Measurements from ENCODE around the gene TM9SF1. TPM values are rescaled to one million over a fixed set of nuclear protein-coding genes. Genes with fewer than 3 reads are reported as not detected.
A peak's percentile ranks its signal among the peaks of the same experiment; 100 is the strongest.

TM9SF1 gene
- polyA plus RNA-seq, 10 donors: 11.2 to 25.1 (median 17.6) TPM

DNA sequence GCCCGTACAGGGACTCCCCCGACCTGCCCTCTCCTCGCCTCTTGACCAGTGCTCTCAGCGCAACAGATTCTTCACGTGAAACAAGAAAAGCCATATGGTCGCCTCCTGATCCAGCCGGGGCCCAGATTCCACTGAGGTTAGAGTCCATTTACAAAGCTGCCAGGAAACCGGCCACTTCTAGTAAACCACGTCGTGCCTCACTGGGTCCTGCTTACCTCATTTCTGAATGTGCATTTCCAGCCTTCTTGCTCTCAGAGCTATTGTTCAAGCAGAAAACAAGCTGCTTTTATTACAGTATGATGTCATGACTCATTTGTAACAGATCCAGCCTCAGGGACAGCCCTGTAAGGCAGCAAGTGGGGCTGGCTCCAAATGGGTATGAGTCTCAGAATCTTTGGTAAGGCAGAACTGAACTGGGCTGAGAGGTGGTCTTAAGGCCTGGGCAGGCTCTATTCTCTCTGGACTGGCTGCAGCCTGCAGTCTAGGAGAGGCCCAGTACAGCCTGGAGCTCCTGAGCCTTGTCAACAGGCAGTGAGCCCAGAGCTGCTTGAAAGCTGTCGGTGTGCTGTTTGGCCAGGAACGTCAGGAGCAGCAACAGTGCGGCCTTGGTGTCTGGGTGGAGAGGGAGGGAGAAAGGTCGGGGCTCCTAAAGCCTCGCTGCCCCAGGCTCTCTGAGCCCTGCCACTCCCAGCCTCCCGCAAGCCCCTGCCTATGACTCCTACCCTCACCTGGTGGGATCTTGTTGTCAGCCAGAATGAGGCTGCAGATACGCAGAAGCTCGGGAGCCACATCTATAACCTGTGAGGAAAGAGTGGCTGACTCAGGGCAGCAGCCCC, 15.1 kb downstream of the TM9SF1 start:
- DNase-seq: peak in 1 of 3 donors; percentile 65

DNA sequence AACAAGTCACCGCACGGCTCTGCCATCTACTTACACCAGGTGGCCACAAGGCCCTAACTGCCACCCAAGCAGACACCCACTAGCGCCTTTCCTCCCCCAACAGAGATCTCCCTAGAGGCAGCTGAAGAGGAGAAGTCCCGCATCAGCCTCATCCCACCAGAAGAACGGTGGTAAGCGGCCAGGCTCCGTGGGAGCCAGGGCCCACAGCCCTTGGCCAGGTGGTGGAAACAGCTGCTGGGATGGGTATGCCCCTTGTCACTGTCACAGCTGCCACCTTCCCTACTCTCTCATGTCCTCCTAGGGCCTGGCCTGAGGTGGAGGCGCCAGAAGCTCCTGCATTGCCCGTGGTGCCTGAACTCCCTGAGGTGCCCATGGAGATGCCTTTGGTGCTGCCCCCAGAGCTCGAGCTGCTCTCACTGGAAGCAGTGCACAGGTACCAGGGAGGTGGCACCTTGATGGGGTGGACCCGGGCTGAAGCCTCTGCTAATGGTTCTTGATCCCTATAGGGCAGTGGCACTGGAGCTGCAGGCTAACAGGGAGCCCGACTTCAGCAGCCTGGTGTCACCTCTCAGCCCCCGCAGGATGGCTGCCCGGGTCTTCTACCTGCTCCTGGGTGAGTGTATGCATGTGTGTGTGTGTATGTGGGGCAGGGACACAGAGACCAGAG, 15.8 kb downstream of the TM9SF1 start:
- DNase-seq: no peak

DNA sequence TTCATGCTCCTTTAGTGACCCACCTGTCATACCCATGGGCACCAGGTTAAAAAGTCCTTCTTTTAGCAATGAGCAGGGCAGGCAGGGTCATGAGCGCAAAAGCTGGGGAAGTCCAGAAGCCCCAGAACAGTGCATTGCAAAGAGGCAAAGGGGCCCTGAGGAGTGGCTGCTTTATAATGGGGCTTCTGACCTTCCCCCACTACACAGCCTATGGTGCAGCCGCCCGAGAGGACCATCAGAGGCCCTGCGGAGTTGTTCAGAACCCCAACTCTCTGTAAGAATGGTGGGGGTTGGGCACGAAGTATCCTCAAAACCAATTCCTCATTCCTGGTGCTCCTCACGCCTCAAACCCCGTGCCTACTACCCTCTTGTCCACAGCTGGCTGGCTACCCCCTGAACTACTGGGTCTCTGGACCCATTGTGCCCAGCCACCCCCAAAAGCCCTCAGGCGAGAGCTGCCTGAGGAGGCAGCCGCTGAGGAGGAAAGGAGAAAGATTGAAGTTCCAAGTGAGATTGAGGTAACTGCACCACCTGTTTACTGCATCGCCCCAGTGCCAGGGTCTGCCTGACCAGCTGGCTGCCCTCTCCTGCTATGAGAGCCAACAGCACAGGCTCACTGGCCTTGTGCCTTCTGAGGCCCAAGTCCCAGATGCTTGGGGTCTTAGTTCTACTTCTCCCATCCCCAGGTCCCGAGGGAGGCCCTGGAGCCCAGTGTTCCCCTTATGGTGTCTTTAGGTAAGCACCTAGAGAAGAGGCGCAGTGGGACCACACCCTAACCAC, 16.7 kb downstream of the TM9SF1 start:
- no peak for DNase-seq

GRCh38 chr14:24177891-24178290, 17.4 kb downstream of the TM9SF1 start:
- DNase-seq: no peak

DNA sequence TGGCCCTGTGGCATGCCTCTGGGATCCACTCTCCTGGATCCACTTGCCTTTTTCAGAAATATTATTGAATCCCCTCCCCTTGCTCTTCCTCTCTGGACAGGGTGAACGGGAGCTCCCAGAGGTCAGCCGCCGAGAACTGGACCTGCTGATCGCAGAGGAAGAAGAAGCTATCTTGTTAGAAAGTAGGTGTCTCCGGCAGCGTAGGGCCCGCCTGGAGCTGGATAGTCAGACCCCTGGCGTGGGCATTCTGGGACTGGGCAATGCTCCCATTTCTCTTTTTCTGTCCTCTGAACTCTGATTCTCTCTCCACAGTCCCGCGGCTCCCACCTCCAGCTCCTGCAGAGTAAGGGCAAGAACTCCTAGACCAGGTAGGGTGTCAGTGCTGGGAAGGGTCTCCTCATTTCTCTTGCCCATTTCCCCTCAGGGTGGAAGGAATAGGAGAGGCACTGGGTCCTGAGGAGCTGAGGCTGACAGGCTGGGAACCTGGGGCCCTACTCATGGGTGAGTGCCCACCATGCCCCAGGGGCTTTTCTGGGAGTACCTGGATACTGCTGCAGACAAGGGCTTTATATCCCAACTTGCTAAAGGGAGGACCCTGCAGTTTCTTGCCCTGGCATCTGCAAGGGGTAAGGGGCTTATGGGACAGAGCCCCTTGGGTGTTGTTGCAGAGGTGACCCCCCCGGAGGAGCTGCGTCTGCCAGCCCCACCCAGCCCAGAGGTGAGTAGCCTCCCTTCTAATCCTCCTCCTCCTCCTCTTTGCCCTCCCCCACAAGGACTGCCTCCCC, 18.0 kb downstream of the TM9SF1 start:
- no peak for DNase-seq

- DNase-seq: no peak
These were observed 18.6 kb downstream of the TM9SF1 start for GRCh38 chr14:24176599-24176998.

- no peak for DNase-seq
These were observed 22.4 kb downstream of the TM9SF1 start for GRCh38 chr14:24172871-24173281.

GRCh38 chr14:24172261-24172860, 22.9 kb downstream of the TM9SF1 start:
- DNase-seq: no peak

DNA sequence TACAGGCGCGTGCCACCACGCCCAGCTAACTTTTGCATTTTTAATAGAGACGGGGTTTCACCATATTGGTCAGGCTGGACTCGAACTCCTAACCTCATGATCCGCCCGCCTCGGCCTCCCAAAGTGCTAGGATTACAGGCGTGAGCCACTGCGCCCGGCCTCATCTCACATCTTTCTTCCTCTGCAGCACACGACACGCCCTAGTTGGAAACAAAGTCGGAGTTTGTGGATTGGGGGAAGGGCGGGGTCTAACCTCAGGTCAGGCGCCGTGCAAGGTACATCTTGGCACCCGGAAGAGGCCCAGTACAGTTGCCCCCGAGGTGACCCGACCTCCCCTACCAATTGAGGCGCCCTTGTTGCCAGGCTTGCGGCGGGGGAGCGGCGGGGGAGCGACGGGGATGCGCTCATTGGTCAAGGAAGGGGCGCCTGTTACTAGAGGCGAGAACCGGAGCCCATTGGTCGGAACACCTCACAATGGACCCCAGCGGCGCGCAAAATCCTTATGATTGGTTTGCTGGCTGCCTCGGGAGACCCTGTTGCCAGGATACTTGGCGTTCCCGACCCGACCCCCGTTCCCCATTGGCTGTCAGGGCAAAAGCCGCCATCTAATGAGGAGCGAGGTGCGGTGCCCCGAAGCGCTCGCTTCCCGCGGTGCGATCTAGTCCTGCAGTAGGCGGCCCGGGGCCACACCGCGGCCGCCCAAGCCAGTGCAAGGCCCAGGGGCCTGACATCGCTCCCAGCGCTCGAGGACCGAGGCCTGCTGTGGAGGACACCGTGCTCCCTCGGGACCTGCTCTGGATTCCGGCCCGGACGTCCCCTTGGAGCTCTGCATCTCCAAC, 23.6 kb downstream of the TM9SF1 start, which contains the start of gene REC8:
Gene REC8, plus strand, starts transcription at position 659 of the 839 bp plus-strand sequence. CDS start 473 bp downstream, outside the sequence.
- peak; percentile 66 to 90 (median 80) for DNase-seq

GRCh38 chr14:24167469-24168114, 27.6 kb downstream of the TM9SF1 start:
- no peak for DNase-seq

DNA sequence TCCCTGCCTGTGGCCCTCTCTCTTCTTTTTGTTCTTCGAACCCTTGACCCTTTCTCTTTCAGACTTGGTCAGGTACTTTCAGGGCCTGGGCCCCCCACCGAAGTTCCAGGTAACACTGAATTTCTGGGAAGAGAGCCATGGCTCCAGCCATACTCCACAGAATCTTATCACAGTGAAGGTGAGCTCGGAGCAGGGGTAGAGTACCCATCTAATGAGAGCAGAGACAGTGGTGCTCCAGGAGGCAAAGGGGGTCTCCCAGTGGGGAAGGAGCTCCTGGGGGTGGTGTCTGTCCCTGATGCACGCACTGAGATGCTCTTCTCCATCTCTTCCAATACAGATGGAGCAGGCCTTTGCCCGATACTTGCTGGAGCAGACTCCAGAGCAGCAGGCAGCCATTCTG, 29.5 kb downstream of the TM9SF1 start:
- no peak for DNase-seq

GRCh38 chr14:24164518-24164991, 30.7 kb downstream of the TM9SF1 start:
- DNase-seq: no peak

GRCh38 chr14:24162093-24162492, 33.1 kb downstream of the TM9SF1 start:
- DNase-seq: no peak

- peak; percentile 96 to 97 (median 97) for DNase-seq
These were observed 34.1 kb downstream of the TM9SF1 start, which contains the start of gene IRF9 for GRCh38 chr14:24160850-24161804. IRF9 (plus strand) TSS chr14:24161265; CDS start chr14:24162145, 880 bp downstream.

GRCh38 chr14:24160499-24160849, 34.8 kb downstream of the TM9SF1 start:
- no peak for DNase-seq

- no peak for DNase-seq
These were observed 35.3 kb downstream of the TM9SF1 start for GRCh38 chr14:24159777-24160498.

DNA sequence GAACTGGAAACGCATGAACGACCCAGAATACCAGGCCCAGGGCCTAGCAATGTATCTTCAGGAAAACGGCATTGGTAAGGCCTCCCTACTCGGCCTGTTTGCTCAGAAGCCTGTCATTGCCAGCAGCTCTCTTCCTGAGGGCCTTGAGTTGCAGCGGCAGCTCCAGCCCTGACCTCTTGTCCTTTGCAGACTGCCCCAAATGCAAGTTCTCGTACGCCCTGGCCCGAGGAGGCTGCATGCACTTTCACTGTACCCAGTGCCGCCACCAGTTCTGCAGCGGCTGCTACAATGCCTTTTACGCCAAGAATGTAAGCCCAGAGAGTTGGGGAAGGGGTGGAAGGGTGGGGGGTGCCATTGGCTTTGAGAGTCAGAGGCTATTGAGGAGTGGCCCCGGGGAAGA, 37.9 kb downstream of the TM9SF1 start:
- DNase-seq: no peak

Data from muscle of back (tissue), 11 donors.